IPS-NIHi11 (cell line): ENCODE data around the gene UGP2.
"Not testable (repeated sequence)": the region's sequence is repeated elsewhere in the genome, so short reads cannot be mapped to it uniquely, and the experiment has no call there.

Source experiments
- DNase-seq: peaks from one replicate; pipeline ENCODE4 v3.0.0; 2012; ENCODE audit warnings: mixed read lengths, low spot score

UGP2 gene

GRCh38 chr2:63893163-63893562 lies 51.5 kb downstream of the UGP2 start:
- no peak for DNase-seq

- no peak for DNase-seq
Measured at GRCh38 chr2:63894167-63894566, 52.5 kb downstream of the UGP2 start.

DNA sequence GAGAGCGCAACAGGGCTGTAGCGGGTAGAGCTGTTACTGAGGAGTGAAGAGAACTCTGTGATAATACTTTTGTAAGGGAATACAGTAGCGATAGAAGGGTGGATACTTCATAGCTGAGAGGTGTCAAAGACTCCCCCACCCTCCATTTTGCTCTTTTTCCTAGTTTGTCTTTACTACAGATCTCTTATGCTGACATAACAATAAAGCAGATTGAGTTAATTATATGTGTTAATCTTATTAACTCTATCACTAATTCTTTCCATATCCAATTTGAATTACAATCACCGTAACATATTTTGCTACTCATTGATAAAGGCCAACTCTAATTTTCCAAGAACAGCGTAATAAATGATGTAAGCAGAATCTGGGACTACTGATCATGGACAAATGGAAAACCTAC lies 57.1 kb downstream of the UGP2 start:
- DNase-seq = no peak

GRCh38 chr2:63899639-63900038 lies 57.9 kb downstream of the UGP2 start:
- DNase-seq = no peak

DNA sequence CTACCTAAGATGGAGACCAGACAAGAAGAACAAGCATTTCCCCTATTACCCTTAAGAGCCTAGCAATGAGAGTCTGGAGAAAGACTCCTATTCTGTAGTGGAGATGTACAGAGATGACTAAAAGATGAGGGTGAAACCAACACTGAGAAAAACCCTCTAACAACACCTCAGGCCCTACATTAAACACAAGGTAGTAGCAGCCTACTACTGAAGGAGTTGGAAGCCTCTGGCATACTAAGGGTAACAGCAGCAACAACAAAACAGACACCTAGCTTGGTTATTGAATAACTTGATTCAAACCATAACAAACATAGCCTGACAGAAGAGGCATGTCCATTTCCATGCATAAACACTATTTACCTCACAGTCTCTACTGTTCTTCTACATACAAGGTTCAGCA lies 60.5 kb downstream of the UGP2 start:
- no peak for DNase-seq

GRCh38 chr2:63903003-63903402 lies 61.3 kb downstream of the UGP2 start:
- DNase-seq = no peak

DNA sequence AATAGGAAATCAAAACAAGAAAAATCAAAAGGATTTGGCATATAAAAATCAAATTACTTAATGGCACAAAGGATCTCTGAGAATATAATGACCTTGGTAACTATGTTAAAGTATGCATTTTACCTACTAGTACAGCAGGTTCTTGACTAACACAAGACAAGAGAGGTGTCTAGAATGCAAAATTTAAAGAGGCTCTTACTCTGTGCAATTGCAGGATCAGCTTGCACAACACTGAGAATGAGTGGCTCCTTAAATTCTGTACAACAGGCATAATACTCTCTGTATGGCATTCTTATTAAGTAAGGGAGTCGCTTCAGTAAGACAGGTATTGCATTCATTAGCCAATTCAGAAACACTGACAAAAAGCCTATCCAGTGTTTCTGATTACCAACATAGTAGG lies 72.6 kb downstream of the UGP2 start:
- no peak for DNase-seq

DNA sequence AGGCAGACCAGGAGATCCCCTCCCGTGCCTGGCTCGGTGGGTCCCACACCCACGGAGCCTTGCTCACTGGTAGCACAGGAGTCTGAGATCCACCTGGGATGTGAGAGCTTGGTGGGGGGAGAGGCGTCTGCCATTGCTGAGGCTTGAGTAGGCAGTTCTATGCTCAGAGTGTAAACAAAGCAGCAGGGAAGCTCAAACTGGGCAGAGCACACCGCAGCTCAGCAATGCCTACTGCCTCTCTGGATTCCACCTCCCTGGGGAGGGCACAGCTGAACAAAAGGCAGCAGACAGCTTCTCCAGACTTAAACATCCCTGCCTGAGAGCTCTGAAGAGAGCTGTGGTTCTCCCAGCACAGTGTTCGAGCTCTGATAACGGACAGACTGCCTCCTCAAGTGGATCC lies 85.1 kb downstream of the UGP2 start:
- no peak for DNase-seq

DNA sequence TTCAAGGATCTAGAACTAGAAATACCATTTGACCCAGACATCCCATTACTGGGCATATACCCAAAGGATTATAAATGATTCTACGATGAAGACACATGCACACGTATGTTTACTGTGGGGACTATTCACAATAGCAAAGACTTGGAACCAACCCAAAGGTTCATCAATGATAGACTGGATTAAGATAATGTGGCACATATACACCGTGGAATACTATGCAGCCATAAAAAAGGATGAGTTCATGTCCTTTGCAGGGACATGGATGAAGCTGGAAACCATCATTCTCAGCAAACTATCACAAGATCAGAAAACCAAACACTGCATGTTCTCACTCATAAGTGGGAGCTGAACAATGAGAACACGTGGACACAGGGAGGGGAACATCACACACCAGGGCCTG lies 90.4 kb downstream of the UGP2 start:
- not testable (repeated sequence) for DNase-seq
